ENCODE measurements around the gene CGB8.
"Not testable (repeated sequence)": the region's sequence is repeated elsewhere in the genome, so short reads cannot be mapped to it uniquely, and the experiment has no call there.

The CGB8 gene

GRCh38 chr19:49020931-49021895, 27.7 kb downstream of the CGB8 start:
- H3K27ac ChIP-seq (ENCODE audit: low read length), result no peak overlapping the region
- H3K9ac ChIP-seq (ENCODE audit: low read depth, low read length), result no peak overlapping the region

GRCh38 chr19:49020342-49020741, 28.6 kb downstream of the CGB8 start:
- no peak overlapping the region for H3K9ac ChIP-seq (ENCODE audit: low read depth, low read length)
- H3K36me3 ChIP-seq (ENCODE audit: insufficient read depth, low read depth, low read length), result peaks cover 11% of the 10 kb centered on the region
- H3K9me3 ChIP-seq (ENCODE audit: insufficient read depth, low read depth, low read length), result no peaks in the 10 kb centered on the region
- H3K27ac ChIP-seq (ENCODE audit: low read length), result no peak overlapping the region
- peaks cover 47% of the 10 kb centered on the region for H3K27me3 ChIP-seq (ENCODE audit: insufficient read depth, low read length)
- no peak overlapping the region for H3K4me3 ChIP-seq (ENCODE audit: low read length)
- H3K4me1 ChIP-seq (ENCODE audit: insufficient read depth, low read length), result no peaks in the 10 kb centered on the region; the same call in 1 of the 2 replicates

More at GRCh38 chr19:49020931-49021895, 27.7 kb downstream of the CGB8 start:
- H3K9me3 ChIP-seq (ENCODE audit: insufficient read depth, low read depth, low read length), result no peaks in the 10 kb centered on the region
- H3K36me3 ChIP-seq (ENCODE audit: insufficient read depth, low read depth, low read length), result peaks cover 2% of the 10 kb centered on the region; the same call in 1 of the 2 replicates
- H3K4me1 ChIP-seq (ENCODE audit: insufficient read depth, low read length), result no peaks in the 10 kb centered on the region; the same call in 1 of the 2 replicates
- H3K4me3 ChIP-seq (ENCODE audit: low read length), result no peak overlapping the region
- H3K27me3 ChIP-seq (ENCODE audit: insufficient read depth, low read length), result peaks cover 47% of the 10 kb centered on the region

GRCh38 chr19:49019242-49019932, 29.5 kb downstream of the CGB8 start:
- Histone ChIP-seq H3K27me3 (ENCODE audit: insufficient read depth, low read length) (peaks cover 47% of the 10 kb centered on the region), H3K9me3 (ENCODE audit: insufficient read depth, low read depth, low read length) (no peaks in the 10 kb centered on the region), H3K4me3 (ENCODE audit: low read length) (no peak overlapping the region; the same call in 1 of the 2 replicates), H3K27ac (ENCODE audit: low read length) (no peak overlapping the region), H3K36me3 (ENCODE audit: insufficient read depth, low read depth, low read length) (peaks cover 21% of the 10 kb centered on the region), H3K4me1 (ENCODE audit: insufficient read depth, low read length) (no peaks in the 10 kb centered on the region; the same call in 1 of the 2 replicates), H3K9ac (ENCODE audit: low read depth, low read length) (no peak overlapping the region)

GRCh38 chr19:49018388-49019241, 30.3 kb downstream of the CGB8 start:
- Histone ChIP-seq H3K36me3 (ENCODE audit: insufficient read depth, low read depth, low read length) (peaks cover 28% of the 10 kb centered on the region), H3K27me3 (ENCODE audit: insufficient read depth, low read length) (peaks cover 47% of the 10 kb centered on the region), H3K4me3 (ENCODE audit: low read length) (peak overlapping the region; percentile 50; the same call in 1 of the 2 replicates)
- H3K9ac ChIP-seq (ENCODE audit: low read depth, low read length); H3K9me3 ChIP-seq (ENCODE audit: insufficient read depth, low read depth, low read length); H3K4me1 ChIP-seq (ENCODE audit: insufficient read depth, low read length); H3K27ac ChIP-seq (ENCODE audit: low read length): not testable (repeated sequence)

- peaks cover 34% of the 10 kb centered on the region for H3K36me3 ChIP-seq (ENCODE audit: insufficient read depth, low read depth, low read length)
- H3K9me3 ChIP-seq (ENCODE audit: insufficient read depth, low read depth, low read length), result no peaks in the 10 kb centered on the region
- peak overlapping the region; percentile 50; the same call in 1 of the 2 replicates for H3K4me3 ChIP-seq (ENCODE audit: low read length)
- no peak overlapping the region for H3K27ac ChIP-seq (ENCODE audit: low read length)
- H3K9ac ChIP-seq (ENCODE audit: low read depth, low read length), result no peak overlapping the region; the same call in 1 of the 2 replicates
- peaks cover 47% of the 10 kb centered on the region for H3K27me3 ChIP-seq (ENCODE audit: insufficient read depth, low read length)
- H3K4me1 ChIP-seq (ENCODE audit: insufficient read depth, low read length), result no peaks in the 10 kb centered on the region; the same call in 1 of the 2 replicates
Observed at GRCh38 chr19:49017666-49018351, 31.1 kb downstream of the CGB8 start.

- Histone ChIP-seq H3K9ac (ENCODE audit: low read depth, low read length) (no peak within 1 kb of the TSS; the same call in 1 of the 2 replicates), H3K9me3 (ENCODE audit: insufficient read depth, low read depth, low read length) (no peaks in the 10 kb centered on the region), H3K4me3 (ENCODE audit: low read length) (peak within 1 kb of the TSS; percentile 50; the same call in 1 of the 2 replicates), H3K27ac (ENCODE audit: low read length) (no peak within 1 kb of the TSS), H3K4me1 (ENCODE audit: insufficient read depth, low read length) (no peaks in the 10 kb centered on the region; the same call in 1 of the 2 replicates), H3K36me3 (ENCODE audit: insufficient read depth, low read depth, low read length) (peaks cover 40% of the 10 kb centered on the region), H3K27me3 (ENCODE audit: insufficient read depth, low read length) (peaks cover 46% of the 10 kb centered on the region)
Observed at GRCh38 chr19:49017041-49017665, 31.8 kb downstream of the CGB8 start, which contains the start of gene LHB. LHB (minus strand) TSS chr19:49017091; CDS start chr19:49017081, 10 bp downstream.

GRCh38 chr19:49016067-49016839, 32.7 kb downstream of the CGB8 start:
- no peak overlapping the region for H3K4me3 ChIP-seq (ENCODE audit: low read length)
- no peak overlapping the region for H3K27ac ChIP-seq (ENCODE audit: low read length)
- H3K4me1 ChIP-seq (ENCODE audit: insufficient read depth, low read length), result no peaks in the 10 kb centered on the region; the same call in 1 of the 2 replicates
- H3K9me3 ChIP-seq (ENCODE audit: insufficient read depth, low read depth, low read length), result no peaks in the 10 kb centered on the region
- H3K27me3 ChIP-seq (ENCODE audit: insufficient read depth, low read length), result peaks cover 37% of the 10 kb centered on the region
- peaks cover 49% of the 10 kb centered on the region for H3K36me3 ChIP-seq (ENCODE audit: insufficient read depth, low read depth, low read length)
- no peak overlapping the region for H3K9ac ChIP-seq (ENCODE audit: low read depth, low read length)

- H3K9me3 ChIP-seq (ENCODE audit: insufficient read depth, low read depth, low read length), result no peaks in the 10 kb centered on the region
- H3K4me1 ChIP-seq (ENCODE audit: insufficient read depth, low read length), result no peaks in the 10 kb centered on the region; the same call in 1 of the 2 replicates
- H3K9ac ChIP-seq (ENCODE audit: low read depth, low read length), result no peak overlapping the region
- H3K27me3 ChIP-seq (ENCODE audit: insufficient read depth, low read length), result peaks cover 24% of the 10 kb centered on the region
- no peak overlapping the region for H3K27ac ChIP-seq (ENCODE audit: low read length)
- H3K36me3 ChIP-seq (ENCODE audit: insufficient read depth, low read depth, low read length), result peaks cover 60% of the 10 kb centered on the region
- no peak overlapping the region for H3K4me3 ChIP-seq (ENCODE audit: low read length)
Observed at GRCh38 chr19:49014870-49015255, 34.0 kb downstream of the CGB8 start.

GRCh38 chr19:49014123-49014869, 34.6 kb downstream of the CGB8 start:
- no peak overlapping the region for H3K4me3 ChIP-seq (ENCODE audit: low read length)
- H3K9ac ChIP-seq (ENCODE audit: low read depth, low read length), result no peak overlapping the region
- H3K27me3 ChIP-seq (ENCODE audit: insufficient read depth, low read length), result peaks cover 23% of the 10 kb centered on the region
- H3K27ac ChIP-seq (ENCODE audit: low read length), result no peak overlapping the region
- H3K9me3 ChIP-seq (ENCODE audit: insufficient read depth, low read depth, low read length), result no peaks in the 10 kb centered on the region
- H3K36me3 ChIP-seq (ENCODE audit: insufficient read depth, low read depth, low read length), result peaks cover 66% of the 10 kb centered on the region
- no peaks in the 10 kb centered on the region; the same call in 1 of the 2 replicates for H3K4me1 ChIP-seq (ENCODE audit: insufficient read depth, low read length)

All from iPS-20b (cell line).